Loucy (cell line): Measurements from ENCODE around the gene GSE1.

Source experiments
- CTCF ChIP-seq: fragments of 200-600 bp; sonication (generic); conservative IDR thresholded peaks from 2 replicates; pipeline ENCODE4 v1.5.1; 2014; ENCODE audit warnings: mild to moderate bottlenecking, antibody characterized with exemption, low read length
- EZH2phosphoT487 ChIP-seq: fragments of 200-600 bp; IDR thresholded peaks from 2 replicates; pipeline ENCODE4 v1.6.1; 2018; ENCODE audit warnings: antibody characterized with exemption, mild to moderate bottlenecking, moderate library complexity, borderline replicate concordance

GRCh38 chr16:85608515-85608885 is 4.6 kb upstream of the GSE1 start:
- TF ChIP-seq CTCF (no peak), EZH2phosphoT487 (no peak)
